SK-N-SH (cell line): ENCODE measurements around the gene CA10. TPM values are rescaled to one million over a fixed set of nuclear protein-coding genes. Genes with fewer than 3 reads are reported as not detected.

Experiments
- CTCF ChIA-PET: fragments of 300-600, 350-600 bp; formaldehyde crosslinking; extraction: SDS; loops from one replicate; lab custom pipeline; 2021; lab: Yijun Ruan, JAX
- POLR2A ChIA-PET: fragments of 350-600 bp; sonication (Branson Sonifier 250); formaldehyde crosslinking; extraction: SDS; loops from one replicate; lab custom pipeline; 2020; ENCODE audit warnings: antibody characterized with exemption, inconsistent platforms; lab: Yijun Ruan, JAX
- DNase-seq: peaks from one replicate; pipeline ENCODE4 v3.0.0; 2012
- H2AFZ ChIP-seq: fragments of 200-600 bp; sonication (generic); 2 replicates; pipeline ENCODE4 v1.8.1; 2016; ENCODE audit warnings: antibody characterized with exemption, mild to moderate bottlenecking, low read depth
- H3F3A ChIP-seq: fragments of 200-600 bp; sonication (generic); replicated peaks from 2 replicates; pipeline ENCODE3; 2016; ENCODE audit warnings: antibody characterized with exemption, mild to moderate bottlenecking; ENCODE audit not compliant: insufficient read depth
- H3K27ac ChIP-seq, 2 experiments: fragments of 200-500 bp in 1 of 2; fragments of 200-600 bp in 1 of 2; sonication (Bioruptor generic) in 1 of 2; sonication (generic), shearing (Covaris generic) in 1 of 2; 2 replicates each; pipeline versions ENCODE4 v1.5.1 to v1.6.1; 2014 to 2016; ENCODE audit warnings: low read depth in 2 of 2, inconsistent platforms in 1 of 2, low read length in 1 of 2, mild to moderate bottlenecking in 1 of 2, mixed read lengths in 1 of 2
- H3K27me3 ChIP-seq: fragments of 200-600 bp; sonication (generic), shearing (Covaris generic); 2 replicates; pipeline ENCODE4 v1.6.1; 2016; ENCODE audit warnings: mixed run types; ENCODE audit not compliant: insufficient read depth
- H3K36me3 ChIP-seq, 2 experiments: fragments of 200-500 bp in 1 of 2; fragments of 200-600 bp in 1 of 2; sonication (Bioruptor generic) in 1 of 2; sonication (generic) in 1 of 2; replicated peaks in 1 of 2; 2 replicates each; pipeline versions ENCODE3 to v1.5.1; 2014 to 2016; ENCODE audit warnings: low read length in 1 of 2, mild to moderate bottlenecking in 1 of 2; ENCODE audit not compliant: insufficient read depth in 2 of 2, control insufficient read depth in 1 of 2
- H3K4me1 ChIP-seq, 2 experiments: fragments of 200-500 bp in 1 of 2; fragments of 200-600 bp in 1 of 2; sonication (Bioruptor generic) in 1 of 2; sonication (generic), shearing (Covaris generic) in 1 of 2; 2 replicates each; pipeline versions ENCODE4 v1.5.1 to v1.6.1; 2014 to 2016; ENCODE audit warnings: low read depth in 1 of 2, low read length in 1 of 2, mixed run types in 1 of 2; ENCODE audit not compliant: insufficient read depth in 2 of 2, control insufficient read depth in 1 of 2
- H3K4me2 ChIP-seq: fragments of 200-600 bp; sonication (generic), shearing (Covaris generic); 2 replicates; pipeline ENCODE4 v1.6.1; 2017; ENCODE audit warnings: mixed run types
- H3K4me3 ChIP-seq, 2 experiments: fragments of 200-500 bp in 1 of 2; fragments of 200-600 bp in 1 of 2; sonication (Bioruptor generic) in 1 of 2; sonication (generic), shearing (Covaris generic) in 1 of 2; 2 replicates each; pipeline versions ENCODE4 v1.5.1 to v1.8.1; 2014 to 2016; ENCODE audit warnings: low read depth in 2 of 2, inconsistent platforms in 1 of 2, low read length in 1 of 2, mild to moderate bottlenecking in 1 of 2, mixed read lengths in 1 of 2, moderate library complexity in 1 of 2
- H3K79me2 ChIP-seq: fragments of 200-600 bp; sonication (generic); 2 replicates; pipeline ENCODE4 v1.8.1; 2017; ENCODE audit warnings: mild to moderate bottlenecking; ENCODE audit not compliant: insufficient read depth
- H3K9ac ChIP-seq: fragments of 200-600 bp; sonication (generic); 2 replicates; pipeline ENCODE4 v1.6.1; 2017; ENCODE audit warnings: mixed run types
- H3K9me2 ChIP-seq: fragments of 200-600 bp; sonication (generic); 2 replicates; pipeline ENCODE4 v1.6.1; 2017; ENCODE audit warnings: mixed run types
- H3K9me3 ChIP-seq: fragments of 200-600 bp; sonication (generic); 2 replicates; pipeline ENCODE4 v1.6.1; 2017; ENCODE audit warnings: mixed run types, mild to moderate bottlenecking, moderate library complexity
- H4K20me1 ChIP-seq: fragments of 200-600 bp; sonication (generic); 2 replicates; pipeline ENCODE4 v1.6.1; 2017; ENCODE audit warnings: mild to moderate bottlenecking, mixed run types; ENCODE audit not compliant: insufficient read depth
- CHD2 ChIP-seq: fragments of 150-350 bp; IDR thresholded peaks from 2 replicates; pipeline ENCODE4 v1.6.1; 2018; ENCODE audit warnings: low read length; ENCODE audit not compliant: partially characterized antibody
- ELF1 ChIP-seq: IDR thresholded peaks from 2 replicates; pipeline ENCODE4 v1.4.0; 2012
- EP300 ChIP-seq, 2 experiments: IDR thresholded peaks; 2 replicates each; pipeline versions ENCODE4 v1.4.0 to v1.6.1; 2012; ENCODE audit warnings: borderline replicate concordance in 1 of 2, low read depth in 1 of 2, low read length in 1 of 2
- EZH2phosphoT487 ChIP-seq: fragments of 200-600 bp; sonication (generic); IDR thresholded peaks from 2 replicates; pipeline ENCODE4 v1.6.1; 2017; ENCODE audit warnings: low read depth, mixed run types, mild to moderate bottlenecking, antibody characterized with exemption, moderate library complexity, borderline replicate concordance
- FOXJ3 ChIP-seq: sonication (generic); formaldehyde crosslinking; IDR thresholded peaks from 2 replicates; pipeline ENCODE4 v1.5.1; 2020; ENCODE audit warnings: mild to moderate bottlenecking, missing genetic modification reagents
- FOXM1 ChIP-seq: IDR thresholded peaks from 2 replicates; pipeline ENCODE4 v1.4.0; 2012; ENCODE audit warnings: low read depth, mild to moderate bottlenecking
- GABPA ChIP-seq: IDR thresholded peaks from 2 replicates; pipeline ENCODE4 v1.4.0; 2012; ENCODE audit warnings: low read depth, mild to moderate bottlenecking
- JUND ChIP-seq: IDR thresholded peaks from 2 replicates; pipeline ENCODE4 v1.4.0; 2012
- MXI1 ChIP-seq: IDR thresholded peaks from 2 replicates; pipeline ENCODE4 v1.6.1; 2012; ENCODE audit warnings: mild to moderate bottlenecking, low read depth, low read length, improper control_type of control experiment
- NFIC ChIP-seq: IDR thresholded peaks from 2 replicates; pipeline ENCODE4 v1.4.0; 2012; ENCODE audit warnings: borderline replicate concordance
- NRF1 ChIP-seq: IDR thresholded peaks from 2 replicates; pipeline ENCODE4 v1.6.1; 2012; ENCODE audit warnings: low read depth, mild to moderate bottlenecking, low read length
- RXRA ChIP-seq: IDR thresholded peaks from 2 replicates; pipeline ENCODE4 v1.4.0; 2012; ENCODE audit warnings: low read depth, mild to moderate bottlenecking, borderline replicate concordance
- SIN3A ChIP-seq: IDR thresholded peaks from 2 replicates; pipeline ENCODE4 v1.6.1; 2012; ENCODE audit warnings: low read depth, mild to moderate bottlenecking, low read length, moderate library complexity, borderline replicate concordance
- TAF1 ChIP-seq: IDR thresholded peaks from 2 replicates; pipeline ENCODE4 v1.6.1; 2012; ENCODE audit warnings: low read depth, mild to moderate bottlenecking, low read length, moderate library complexity, borderline replicate concordance
- TCF12 ChIP-seq: IDR thresholded peaks from 2 replicates; pipeline ENCODE4 v1.4.0; 2012
- TEAD4 ChIP-seq: IDR thresholded peaks from 2 replicates; pipeline ENCODE4 v1.4.0; 2012; ENCODE audit warnings: mild to moderate bottlenecking, borderline replicate concordance; ENCODE audit not compliant: insufficient read depth
- WGBS: methylation state at CpG from one replicate; pipeline ENCODE4 v1.1.6; 2017; ENCODE audit warnings: low lambda C conversion rate; 5-methylcytosine and 5-hydroxymethylcytosine counted together
- polyA plus RNA-seq, 3 experiments: library from polyadenylated mRNA; depleted of rRNA; stranded (reverse); fragments of >200 nt; gene quantifications; 2 replicates each; pipeline ENCODE4 v1.2.3, GENCODE V29; 2012
- TF ChIP-seq, protein P1 (sequence below): IDR thresholded peaks from 2 replicates; pipeline ENCODE4 v1.4.0; 2012; ENCODE audit warnings: low read depth
- TF ChIP-seq, protein P2 (sequence below): fragments of 150-350 bp; IDR thresholded peaks from 2 replicates; pipeline ENCODE4 v1.6.1; 2017; ENCODE audit warnings: antibody characterized with exemption, low read length, low read depth, borderline replicate concordance
- TF ChIP-seq, protein P3 (sequence below): fragments of 150-350 bp; IDR thresholded peaks from 2 replicates; pipeline ENCODE4 v1.6.1; 2016; ENCODE audit warnings: mild to moderate bottlenecking, low read depth, low read length
- TF ChIP-seq, protein P4 (sequence below): IDR thresholded peaks from 2 replicates; pipeline ENCODE4 v1.4.0; 2012; ENCODE audit warnings: low read depth, borderline replicate concordance

Gene CA10
- polyA plus RNA-seq, 1 of the 3 experiments (the other 2 are of a cell fraction) = not detected

DNA sequence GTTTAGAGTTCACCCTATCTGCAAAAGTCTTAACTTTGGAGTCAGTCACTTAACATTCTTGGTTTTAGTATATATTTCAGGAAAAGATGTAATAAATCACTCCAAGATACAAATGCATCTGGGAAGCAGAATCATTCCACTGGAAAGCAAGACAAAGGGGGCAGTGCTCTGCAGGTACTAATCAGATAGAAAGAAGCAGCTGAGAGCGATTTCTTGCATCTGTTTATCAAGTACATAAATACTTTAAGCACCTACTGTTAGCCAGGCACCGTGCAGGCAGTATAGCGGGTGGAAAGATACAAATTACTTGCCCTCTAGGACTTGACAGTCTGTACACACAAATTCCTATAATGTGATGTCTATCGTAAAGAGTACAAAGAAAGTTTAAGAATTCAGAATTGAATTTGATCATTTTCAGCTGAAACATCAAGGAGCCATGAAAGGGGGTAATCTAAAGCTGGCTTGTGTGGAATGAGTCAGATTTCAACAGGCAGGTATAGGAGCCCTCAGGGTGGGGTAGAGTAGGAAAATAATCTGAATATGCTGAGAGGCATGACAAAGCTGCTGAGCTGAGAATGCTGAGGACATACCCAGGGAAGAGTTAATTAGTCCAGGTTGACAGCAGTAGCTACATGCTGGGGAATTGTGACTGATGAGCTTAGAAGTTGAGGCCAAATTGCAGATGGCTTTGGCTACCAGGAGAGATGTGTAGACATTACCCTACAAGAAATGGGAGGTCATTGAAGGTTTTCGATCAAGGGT lies 110.2 kb downstream of the CA10 start:
- H4K20me1 ChIP-seq = no peaks in the 10 kb centered on the region
- no peaks in the 10 kb centered on the region for H3K79me2 ChIP-seq
- no peak overlapping the region for H2AFZ ChIP-seq
- TF ChIP-seq, protein P1, sequence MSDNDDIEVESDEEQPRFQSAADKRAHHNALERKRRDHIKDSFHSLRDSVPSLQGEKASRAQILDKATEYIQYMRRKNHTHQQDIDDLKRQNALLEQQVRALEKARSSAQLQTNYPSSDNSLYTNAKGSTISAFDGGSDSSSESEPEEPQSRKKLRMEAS = no peak
- TF ChIP-seq SIN3A (no peak), CHD2 (no peak), FOXJ3 (CRISPR knock-in tag) (no peak), TAF1 (no peak), EP300 (IDR thresholded peaks at IDR 0.05; ENCODE audit: borderline replicate concordance in 1 of 2, low read depth in 1 of 2, low read length in 1 of 2) (no peak), TCF12 (no peak), MXI1 (no peak), NFIC (no peak), GABPA (no peak), RXRA (no peak), NRF1 (no peak), ELF1 (no peak), FOXM1 (no peak), JUND (no peak), EZH2phosphoT487 (no peak), TEAD4 (no peak)
- TF ChIP-seq, protein P2, sequence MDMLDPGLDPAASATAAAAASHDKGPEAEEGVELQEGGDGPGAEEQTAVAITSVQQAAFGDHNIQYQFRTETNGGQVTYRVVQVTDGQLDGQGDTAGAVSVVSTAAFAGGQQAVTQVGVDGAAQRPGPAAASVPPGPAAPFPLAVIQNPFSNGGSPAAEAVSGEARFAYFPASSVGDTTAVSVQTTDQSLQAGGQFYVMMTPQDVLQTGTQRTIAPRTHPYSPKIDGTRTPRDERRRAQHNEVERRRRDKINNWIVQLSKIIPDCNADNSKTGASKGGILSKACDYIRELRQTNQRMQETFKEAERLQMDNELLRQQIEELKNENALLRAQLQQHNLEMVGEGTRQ = no peak
- TF ChIP-seq, protein P3, sequence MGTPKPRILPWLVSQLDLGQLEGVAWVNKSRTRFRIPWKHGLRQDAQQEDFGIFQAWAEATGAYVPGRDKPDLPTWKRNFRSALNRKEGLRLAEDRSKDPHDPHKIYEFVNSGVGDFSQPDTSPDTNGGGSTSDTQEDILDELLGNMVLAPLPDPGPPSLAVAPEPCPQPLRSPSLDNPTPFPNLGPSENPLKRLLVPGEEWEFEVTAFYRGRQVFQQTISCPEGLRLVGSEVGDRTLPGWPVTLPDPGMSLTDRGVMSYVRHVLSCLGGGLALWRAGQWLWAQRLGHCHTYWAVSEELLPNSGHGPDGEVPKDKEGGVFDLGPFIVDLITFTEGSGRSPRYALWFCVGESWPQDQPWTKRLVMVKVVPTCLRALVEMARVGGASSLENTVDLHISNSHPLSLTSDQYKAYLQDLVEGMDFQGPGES = no peak
- TF ChIP-seq, protein P4, sequence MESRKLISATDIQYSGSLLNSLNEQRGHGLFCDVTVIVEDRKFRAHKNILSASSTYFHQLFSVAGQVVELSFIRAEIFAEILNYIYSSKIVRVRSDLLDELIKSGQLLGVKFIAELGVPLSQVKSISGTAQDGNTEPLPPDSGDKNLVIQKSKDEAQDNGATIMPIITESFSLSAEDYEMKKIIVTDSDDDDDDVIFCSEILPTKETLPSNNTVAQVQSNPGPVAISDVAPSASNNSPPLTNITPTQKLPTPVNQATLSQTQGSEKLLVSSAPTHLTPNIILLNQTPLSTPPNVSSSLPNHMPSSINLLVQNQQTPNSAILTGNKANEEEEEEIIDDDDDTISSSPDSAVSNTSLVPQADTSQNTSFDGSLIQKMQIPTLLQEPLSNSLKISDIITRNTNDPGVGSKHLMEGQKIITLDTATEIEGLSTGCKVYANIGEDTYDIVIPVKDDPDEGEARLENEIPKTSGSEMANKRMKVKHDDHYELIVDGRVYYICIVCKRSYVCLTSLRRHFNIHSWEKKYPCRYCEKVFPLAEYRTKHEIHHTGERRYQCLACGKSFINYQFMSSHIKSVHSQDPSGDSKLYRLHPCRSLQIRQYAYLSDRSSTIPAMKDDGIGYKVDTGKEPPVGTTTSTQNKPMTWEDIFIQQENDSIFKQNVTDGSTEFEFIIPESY = no peak
- no peaks in the 10 kb centered on the region for H3F3A ChIP-seq
- ChIA-PET CTCF (interaction anchor here (0.6 to 1.2 kb wide), 4 partner anchors 21 to 93 kb away, joined by 3 to 4 read pairs (median 3); no protein-coding TSS in a partner anchor), POLR2A (no interaction called here)
- H3K9ac ChIP-seq = no peak overlapping the region
- no peak overlapping the region for H3K4me3 ChIP-seq
- 26% methylated on average over 5 of the region's 5 CpGs for WGBS
- H3K9me3 ChIP-seq = no peaks in the 10 kb centered on the region
- no peak overlapping the region for H3K27ac ChIP-seq
- H3K9me2 ChIP-seq = no peaks in the 10 kb centered on the region
- H3K27me3 ChIP-seq = no peaks in the 10 kb centered on the region
- H3K4me1 ChIP-seq = no peaks in the 10 kb centered on the region
- H3K4me2 ChIP-seq = no peak overlapping the region
- DNase-seq = no peak
- H3K36me3 ChIP-seq = no peaks in the 10 kb centered on the region
